Measurements from ENCODE around the gene FRMD5. TPM values are rescaled to one million over a fixed set of nuclear protein-coding genes. Genes with fewer than 3 reads are reported as not detected.

FRMD5 gene
- total and polyA plus RNA-seq, 11 donors: 12.5 to 110 (median 55.7) TPM

DNA sequence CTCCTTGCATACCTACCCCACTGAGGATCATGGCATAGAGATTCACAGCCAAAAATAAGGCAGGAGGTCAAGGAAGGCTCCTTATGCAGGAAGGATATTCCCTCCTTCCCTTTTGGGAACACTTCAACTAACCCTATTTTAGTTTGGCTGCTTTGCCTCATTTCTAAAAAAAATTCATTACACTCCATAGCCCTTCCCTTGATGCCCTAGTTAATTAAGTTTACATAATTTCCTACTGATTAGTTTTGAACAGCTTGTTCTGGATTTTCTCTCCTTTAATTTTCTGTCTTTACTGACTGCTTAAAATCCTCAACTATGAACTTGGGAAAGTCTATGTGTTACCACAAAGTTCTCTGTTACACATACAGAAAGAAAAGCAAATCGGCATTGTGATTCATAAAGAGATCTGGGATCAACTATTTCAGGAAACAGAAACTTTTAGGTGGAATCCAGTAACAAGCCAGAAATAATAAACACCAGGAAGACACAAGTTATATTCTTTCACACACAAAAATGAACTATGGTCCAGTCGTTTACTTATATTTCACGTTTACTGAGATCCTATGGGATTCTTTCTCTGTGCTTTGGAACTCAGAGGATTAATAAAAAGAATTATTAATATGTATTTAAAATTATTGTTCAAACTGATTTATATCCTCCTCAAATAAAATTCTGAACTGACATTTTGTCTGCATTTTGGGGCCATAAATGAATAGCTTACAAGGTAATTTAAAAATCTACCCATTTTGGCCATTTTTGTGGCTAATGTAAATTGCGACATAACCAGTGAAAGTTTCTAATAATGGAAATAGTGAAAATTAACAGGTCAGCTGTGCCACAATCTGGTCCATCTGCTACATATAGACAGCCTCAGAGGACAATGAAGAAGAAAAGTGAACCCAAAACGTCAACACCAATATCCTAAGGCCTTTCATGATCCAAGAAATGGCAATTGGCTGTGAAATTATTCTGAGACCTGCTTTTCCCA lies 113.8 kb downstream of the FRMD5 start:
- no peak for ATAC-seq
- no peak for DNase-seq
- WGBS, 4 donors: 64 to 79% (median 68%) methylated on average over 5 of the region's 5 CpGs
- H3K36me3 ChIP-seq: no peaks in the 10 kb centered on the region
- H3K4me1 ChIP-seq: no peaks in the 10 kb centered on the region
- intact Hi-C loops (cut with DNase I): no loop called here
- no peak for TF ChIP-seq POLR2A (IDR thresholded peaks at IDR 0.05)
- TF ChIP-seq, protein P1, sequence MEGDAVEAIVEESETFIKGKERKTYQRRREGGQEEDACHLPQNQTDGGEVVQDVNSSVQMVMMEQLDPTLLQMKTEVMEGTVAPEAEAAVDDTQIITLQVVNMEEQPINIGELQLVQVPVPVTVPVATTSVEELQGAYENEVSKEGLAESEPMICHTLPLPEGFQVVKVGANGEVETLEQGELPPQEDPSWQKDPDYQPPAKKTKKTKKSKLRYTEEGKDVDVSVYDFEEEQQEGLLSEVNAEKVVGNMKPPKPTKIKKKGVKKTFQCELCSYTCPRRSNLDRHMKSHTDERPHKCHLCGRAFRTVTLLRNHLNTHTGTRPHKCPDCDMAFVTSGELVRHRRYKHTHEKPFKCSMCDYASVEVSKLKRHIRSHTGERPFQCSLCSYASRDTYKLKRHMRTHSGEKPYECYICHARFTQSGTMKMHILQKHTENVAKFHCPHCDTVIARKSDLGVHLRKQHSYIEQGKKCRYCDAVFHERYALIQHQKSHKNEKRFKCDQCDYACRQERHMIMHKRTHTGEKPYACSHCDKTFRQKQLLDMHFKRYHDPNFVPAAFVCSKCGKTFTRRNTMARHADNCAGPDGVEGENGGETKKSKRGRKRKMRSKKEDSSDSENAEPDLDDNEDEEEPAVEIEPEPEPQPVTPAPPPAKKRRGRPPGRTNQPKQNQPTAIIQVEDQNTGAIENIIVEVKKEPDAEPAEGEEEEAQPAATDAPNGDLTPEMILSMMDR (IDR thresholded peaks at IDR 0.05): no peak
- no peak overlapping the region for H3K27ac ChIP-seq
- no peaks in the 10 kb centered on the region for H3K27me3 ChIP-seq
- H3K9me3 ChIP-seq: peaks cover 0 to 3% (median 0%) of the 10 kb centered on the region in 12 donors
- no peak overlapping the region for H3K4me3 ChIP-seq

DNA sequence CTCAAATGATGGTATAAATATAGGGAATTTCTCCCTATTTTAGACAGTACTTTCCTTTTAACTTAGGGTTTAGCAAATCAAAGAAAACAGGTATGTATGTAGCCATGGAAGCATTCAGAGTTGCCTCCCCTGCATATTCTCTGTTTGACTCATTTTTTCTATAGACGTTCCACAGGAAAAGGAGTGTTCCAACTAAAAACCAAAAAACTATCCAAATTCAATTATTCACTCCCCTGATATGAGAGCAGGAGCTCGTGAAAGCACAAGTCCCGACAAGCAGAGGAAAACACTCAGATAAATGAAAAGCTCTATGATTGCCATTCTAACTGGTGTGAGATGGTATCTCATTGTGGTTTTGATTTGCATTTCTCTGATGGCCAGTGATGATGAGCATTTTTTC lies 119.5 kb downstream of the FRMD5 start:
- 49 to 63% (median 56%) methylated on average over 3 of the region's 3 CpGs for WGBS, 4 donors
- Histone ChIP-seq H3K27ac (no peak overlapping the region), H3K27me3 (no peaks in the 10 kb centered on the region), H3K4me3 (no peak overlapping the region), H3K36me3 (no peaks in the 10 kb centered on the region), H3K4me1 (no peaks in the 10 kb centered on the region), H3K9me3 (peaks cover 0 to 3% (median 0%) of the 10 kb centered on the region in 12 donors)
- TF ChIP-seq, protein P1 (IDR thresholded peaks at IDR 0.05): no peak
- TF ChIP-seq POLR2A (IDR thresholded peaks at IDR 0.05): no peak
- intact Hi-C loops (cut with DNase I): no loop called here
- ATAC-seq: no peak
- no peak for DNase-seq

DNA sequence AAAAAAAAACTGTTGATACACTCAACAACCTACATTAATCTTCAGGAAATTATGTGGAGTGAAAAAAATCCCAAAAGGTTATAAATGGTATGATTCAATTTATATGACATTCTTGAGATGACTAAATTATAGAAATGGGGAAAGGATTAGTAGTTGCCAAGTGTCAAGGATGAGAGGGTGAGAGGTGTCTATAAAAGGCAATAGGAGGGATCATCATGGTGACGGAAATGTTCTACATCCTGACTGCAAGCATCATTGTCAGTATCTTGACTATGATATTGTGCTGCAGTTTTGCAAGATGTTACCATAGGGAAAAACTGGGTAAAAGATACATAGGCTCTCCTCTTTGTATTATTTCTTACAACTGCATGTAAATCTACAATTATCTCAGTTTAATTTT lies 125.6 kb downstream of the FRMD5 start:
- TF ChIP-seq POLR2A (IDR thresholded peaks at IDR 0.05): no peak
- TF ChIP-seq, protein P1 (IDR thresholded peaks at IDR 0.05): no peak
- Histone ChIP-seq H3K36me3 (no peaks in the 10 kb centered on the region), H3K27me3 (peaks cover 0 to 3% (median 0%) of the 10 kb centered on the region in 9 donors), H3K9me3 (no peaks in the 10 kb centered on the region), H3K4me3 (no peak overlapping the region), H3K27ac (no peak overlapping the region), H3K4me1 (no peaks in the 10 kb centered on the region)
- DNase-seq (no peak), ATAC-seq (no peak)
- 78 to 96% (median 82%) methylated on average over 1 of the region's 1 CpG for WGBS, 4 donors
- intact Hi-C loops (cut with DNase I): loop anchor here in 5 of 10 donors (2.0 to 10.0 kb wide), 4 partner anchors 162 to 195 kb away; no protein-coding TSS in a partner anchor

- DNase-seq: no peak
- H3K27me3 ChIP-seq: peaks cover 0 to 3% (median 0%) of the 10 kb centered on the region in 9 donors
- no peak for ATAC-seq
- no peaks in the 10 kb centered on the region for H3K9me3 ChIP-seq
- no peak overlapping the region for H3K4me3 ChIP-seq
- H3K27ac ChIP-seq: no peak overlapping the region
- 67 to 75% (median 69%) methylated on average over 2 of the region's 2 CpGs for WGBS, 4 donors
- TF ChIP-seq, protein P1 (IDR thresholded peaks at IDR 0.05): no peak
- no peak for TF ChIP-seq POLR2A (IDR thresholded peaks at IDR 0.05)
- intact Hi-C loops (cut with DNase I): loop anchor here in 5 of 10 donors (2.0 to 10.0 kb wide), 4 partner anchors 161 to 194 kb away; no protein-coding TSS in a partner anchor
- H3K4me1 ChIP-seq: no peaks in the 10 kb centered on the region
- no peaks in the 10 kb centered on the region for H3K36me3 ChIP-seq
Measured at GRCh38 chr15:44068347-44068746, 126.7 kb downstream of the FRMD5 start.
